K562 (cell line): ENCODE results near the gene TNFSF13. TPM values are rescaled to one million over a fixed set of nuclear protein-coding genes. Genes with fewer than 3 reads are reported as not detected.
A peak's percentile ranks its signal among the peaks of the same experiment; 100 is the strongest.

Source experiments
- ATAC-seq: fragments of 200-7000 bp; cut with Tn5 transposase; 3 replicates; pipeline ENCODE4 v1.9.1; 2020; ENCODE audit warnings: moderate library complexity
- BruUV-seq: library from RNA; stranded (reverse); fragments of 400-500 nt; replicated peaks from 2 replicates; lab custom pipeline; 2021; lab: Mats Ljungman, UMichigan
- CTCF ChIA-PET: fragments of 300-600 bp; formaldehyde crosslinking; extraction: SDS; loops from one replicate; lab custom pipeline; 2021; ENCODE audit warnings: low intra/inter-chr PET ratio; lab: Yijun Ruan, JAX
- POLR2A ChIA-PET: fragments of 300-600, 350-650 bp; sonication (Branson Sonifier 250); formaldehyde crosslinking; extraction: SDS; loops from one replicate; lab custom pipeline; 2021; ENCODE audit warnings: antibody characterized with exemption, inconsistent platforms; lab: Yijun Ruan, JAX
- DNase-seq, 4 experiments: peaks; one replicate each; pipeline versions ENCODE4 v3.0.0 to v3.0.0-alpha.2; 2011 to 2018; ENCODE audit warnings: low spot score in 3 of 4, mixed read lengths in 3 of 4; ENCODE audit errors: extremely low read depth in 1 of 4
- FAIRE-seq: peaks from 2 replicates; lab custom pipeline; 2011; peaks lifted over from hg19 to GRCh38; lab: Jason Lieb, UNC
- H2AFZ ChIP-seq: 2 replicates; pipeline ENCODE4 v1.6.0; 2011; ENCODE audit warnings: low read depth, low read length, control low read depth, inconsistent platforms
- H3K27ac ChIP-seq: fragments of 200-600 bp; 3 replicates; pipeline ENCODE4 v1.8.0; 2011; ENCODE audit warnings: low read depth, mild to moderate bottlenecking, control low read depth, inconsistent platforms, low read length, moderate library complexity, mixed read lengths; ENCODE audit errors: extremely low read depth
- H3K27me3 ChIP-seq, 2 experiments: fragments of 300-600 bp in 1 of 2; 2 replicates in 1 of 2; 3 replicates in 1 of 2; pipeline versions ENCODE4 v1.6.0 to v1.8.0; 2011; ENCODE audit warnings: inconsistent platforms in 2 of 2, low read length in 2 of 2, mild to moderate bottlenecking in 1 of 2, mixed read lengths in 1 of 2, moderate library complexity in 1 of 2; ENCODE audit not compliant: control insufficient read depth in 2 of 2, insufficient read depth in 2 of 2
- H3K36me3 ChIP-seq: fragments of 300-600 bp; 3 replicates; pipeline ENCODE4 v1.8.0; 2011; ENCODE audit warnings: mild to moderate bottlenecking, low read length, inconsistent platforms; ENCODE audit not compliant: control insufficient read depth, insufficient read depth
- H3K4me1 ChIP-seq, 2 experiments: fragments of 200-600 bp in 1 of 2; replicated peaks in 1 of 2; 2 replicates in 1 of 2; 3 replicates in 1 of 2; pipeline versions ENCODE4 v1.5.1 to v1.8.0; 2011; ENCODE audit warnings: inconsistent platforms in 2 of 2, low read length in 2 of 2, mild to moderate bottlenecking in 1 of 2, mixed read lengths in 1 of 2, moderate library complexity in 1 of 2; ENCODE audit not compliant: control insufficient read depth in 2 of 2, insufficient read depth in 2 of 2
- H3K4me2 ChIP-seq: 2 replicates; pipeline ENCODE4 v1.6.1; 2011; ENCODE audit warnings: low read length, control low read depth, inconsistent platforms, mixed read lengths; ENCODE audit not compliant: insufficient read depth
- H3K4me3 ChIP-seq: fragments of 200-600 bp; sonication (generic), shearing (Covaris generic); 2 replicates; pipeline ENCODE4 v1.5.1; 2016; ENCODE audit warnings: control low read depth, inconsistent platforms
- H3K79me2 ChIP-seq: fragments of 200-600 bp; 3 replicates; pipeline ENCODE4 v1.8.0; 2011; ENCODE audit warnings: low read length, inconsistent platforms; ENCODE audit not compliant: control insufficient read depth, insufficient read depth
- H3K9ac ChIP-seq, 2 experiments: 2 replicates each; pipeline versions ENCODE4 v1.6.0 to v1.6.1; 2011; ENCODE audit warnings: low read depth in 2 of 2, low read length in 2 of 2, control low read depth in 1 of 2, inconsistent platforms in 1 of 2, mild to moderate bottlenecking in 1 of 2, mixed read lengths in 1 of 2; ENCODE audit not compliant: insufficient read depth in 1 of 2
- H3K9me1 ChIP-seq: one replicate; pipeline ENCODE4 v1.6.0; 2011; ENCODE audit warnings: inconsistent platforms, mild to moderate bottlenecking, low read length, moderate library complexity; ENCODE audit not compliant: control insufficient read depth, insufficient read depth
- H3K9me3 ChIP-seq: replicated peaks from 2 replicates; pipeline ENCODE4 v1.5.1; 2011; ENCODE audit warnings: low read depth, low read length, inconsistent platforms; ENCODE audit not compliant: control insufficient read depth, insufficient read depth
- H4K20me1 ChIP-seq: replicated peaks from 2 replicates; pipeline ENCODE4 v1.6.1; 2011; ENCODE audit warnings: low read length, inconsistent platforms, mixed read lengths; ENCODE audit not compliant: control insufficient read depth, insufficient read depth
- ARID2 ChIP-seq: fragments of 450-650 bp; IDR thresholded peaks from 2 replicates; pipeline ENCODE4 v1.6.1; 2017; ENCODE audit warnings: antibody characterized with exemption, mild to moderate bottlenecking
- CBFA2T3 ChIP-seq: fragments of 450-650 bp; IDR thresholded peaks from 2 replicates; pipeline ENCODE4 v1.6.1; 2017
- ETV6 ChIP-seq, 3 experiments: fragments of 150-350 bp in 1 of 3; sonication (generic) in 1 of 3; formaldehyde crosslinking in 1 of 3; IDR thresholded peaks; 2 replicates each; pipeline versions ENCODE4 v1.6.1 to v1.8.0; 2014 to 2022; ENCODE audit warnings: borderline replicate concordance in 2 of 3, low read depth in 2 of 3, antibody characterized with exemption in 1 of 3, low read length in 1 of 3, mild to moderate bottlenecking in 1 of 3, missing genetic modification reagents in 1 of 3
- FIP1L1 ChIP-seq: fragments of 200-400 bp; formaldehyde crosslinking; IDR thresholded peaks from 2 replicates; pipeline ENCODE4 v1.6.1; 2018; ENCODE audit warnings: mild to moderate bottlenecking, low read depth, low read length; ENCODE audit not compliant: poor library complexity, severe bottlenecking
- HNRNPK ChIP-seq: fragments of 200-400 bp; formaldehyde crosslinking; IDR thresholded peaks from one replicate; pipeline ENCODE4 v1.6.1; 2018; ENCODE audit warnings: mild to moderate bottlenecking, low read depth, low read length; ENCODE audit not compliant: poor library complexity, severe bottlenecking
- OTX1 ChIP-seq: fragments of 450-650 bp; formaldehyde crosslinking; IDR thresholded peaks from 2 replicates; pipeline ENCODE4 v1.4.0; 2022; ENCODE audit warnings: mild to moderate bottlenecking
- RFX5 ChIP-seq: IDR thresholded peaks from 2 replicates; pipeline ENCODE4 v1.6.1; 2011; ENCODE audit warnings: low read depth, mild to moderate bottlenecking, improper control_type of control experiment, low read length
- SUPT5H ChIP-seq: fragments of 450-650 bp; IDR thresholded peaks from 2 replicates; pipeline ENCODE4 v1.6.1; 2016
- TBL1XR1 ChIP-seq, 2 experiments: IDR thresholded peaks; 2 replicates each; pipeline ENCODE4 v1.6.1; 2012; ENCODE audit warnings: improper control_type of control experiment in 2 of 2, low read length in 2 of 2, mild to moderate bottlenecking in 1 of 2
- TCF3 ChIP-seq: sonication (generic); formaldehyde crosslinking; IDR thresholded peaks from 2 replicates; pipeline ENCODE4 v1.4.0; 2020; ENCODE audit warnings: mild to moderate bottlenecking, missing genetic modification reagents
- ZNF133 ChIP-seq: fragments of 250-450 bp; sonication (Bioruptor Pico); IDR thresholded peaks from 2 replicates; pipeline ENCODE4 v1.4.0; 2020; ENCODE audit warnings: mild to moderate bottlenecking
- WGBS: fragments of 100-300 bp; shearing (Covaris generic); methylation state at CpG from one replicate; pipeline ENCODE4 v1.1.6; 2016; ENCODE audit warnings: low coverage, mixed read lengths; ENCODE audit not compliant: insufficient coverage; ENCODE audit errors: missing lambda C conversion rate; 5-methylcytosine and 5-hydroxymethylcytosine counted together
- in situ Hi-C: fragments of 300-500 bp; cut with MboI; formaldehyde crosslinking; loops from 4 replicates; pipeline ENCODE4 v1.15.0; 2018; ENCODE audit warnings: inconsistent platforms, mixed read lengths
- intact Hi-C: fragments of 100-400 bp; cut with micrococcal nuclease; formaldehyde crosslinking; loops from 2 replicates; pipeline ENCODE4 v1.14.2; 2022
- polyA plus RNA-seq, 8 experiments: library from polyadenylated mRNA; depleted of rRNA in 4 of 8; stranded (reverse) in 5 of 8; unstranded in 3 of 8; fragments of >200 nt; fragmentation: Nextera tagmentation in 2 of 8; fragmentation: Illumina TruSeq in 1 of 8; extraction: Ambion mirVana in 2 of 8; extraction: Trizol in 1 of 8; gene quantifications; 2 replicates each; pipeline versions ENCODE4 v1.2.1 to v1.2.3, GENCODE V29; 2011 to 2014; ENCODE audit warnings: inconsistent platforms in 1 of 8, missing spikeins in 1 of 8
- total RNA-seq, 7 experiments: library from RNA; depleted of rRNA in 6 of 7; stranded (reverse); fragments of >200 nt in 6 of 7; fragmentation: Illumina TruSeq in 2 of 7; extraction: Trizol in 2 of 7; gene quantifications; 2 replicates each; pipeline versions ENCODE4 v1.2.1 to v1.2.3, GENCODE V29; 2011 to 2021; ENCODE audit warnings: low replicate concordance in 1 of 7
- TF ChIP-seq, protein P1 (sequence below): fragments of 200-800 bp; sonication (Bioruptor generic); IDR thresholded peaks from 2 replicates; pipeline ENCODE4 v1.6.1; 2017; ENCODE audit warnings: missing genetic modification characterization, missing compliant biosample characterization
- TF ChIP-seq, protein P2 (sequence below): fragments of 250-450 bp; sonication (Bioruptor Pico); IDR thresholded peaks from 2 replicates; pipeline ENCODE4 v1.8.0; 2021; ENCODE audit warnings: moderate library complexity, mild to moderate bottlenecking, inconsistent platforms

TNFSF13 gene
- total and polyA plus RNA-seq, 9 of the 15 experiments (the other 6 are each of a cell fraction or from before 2014, with no cell fraction given), result 0.04 to 0.51 (median 0.19) TPM; not detected in 1

DNA sequence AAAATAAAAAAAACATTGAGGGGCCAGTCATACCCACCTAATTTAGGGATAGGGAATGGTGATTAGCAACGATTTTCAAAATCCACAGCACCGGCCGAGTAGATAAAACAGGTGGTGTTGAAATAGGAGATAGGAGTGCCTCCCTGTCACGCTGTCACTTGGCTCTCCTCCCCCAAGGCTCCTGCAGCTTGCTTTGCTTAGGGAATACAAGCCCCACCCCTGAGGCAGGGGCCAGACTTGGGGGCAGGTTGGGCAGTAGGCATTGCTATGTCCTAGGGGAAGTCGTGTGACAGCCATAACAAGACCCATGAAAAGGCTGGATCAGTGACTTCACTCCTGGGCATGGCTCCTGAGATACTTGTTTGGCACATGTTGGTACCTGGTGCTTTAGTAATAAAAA, 48.6 kb upstream of the TNFSF13 start:
- intact Hi-C loops (no loop called here), in situ Hi-C loops (no loop called here)
- peak; percentile 11 to 31 (median 29) for DNase-seq
- WGBS, result 24% methylated on average over 3 of the region's 5 CpGs
- POLR2A ChIA-PET, result interaction anchor here (0.6 to 0.8 kb wide), 2 partner anchors 19 to 122 kb away, joined by 3 to 4 read pairs; no protein-coding TSS in a partner anchor
- Histone ChIP-seq H3K27me3 (no peaks in the 10 kb centered on the region), H3K4me3 (no peak overlapping the region), H4K20me1 (no peaks in the 10 kb centered on the region), H3K4me1 (no peaks in the 10 kb centered on the region; a peak in 1 of 5 replicates), H3K4me2 (no peak overlapping the region), H3K9me3 (no peaks in the 10 kb centered on the region), H3K9ac (no peak overlapping the region), H3K9me1 (peaks cover 3% of the 10 kb centered on the region), H3K79me2 (no peaks in the 10 kb centered on the region), H3K36me3 (peaks cover 83% of the 10 kb centered on the region), H2AFZ (no peak overlapping the region), H3K27ac (no peak overlapping the region)
- no peak for FAIRE-seq
- CTCF ChIA-PET, result no interaction called here
- peak; percentile 49 for ATAC-seq
- BruUV-seq, result no TSS peak
- no peak for TF ChIP-seq OTX1 (CRISPR knock-in tag)
- no peak for TF ChIP-seq ETV6 (IDR thresholded peaks at IDR 0.05; ENCODE audit: borderline replicate concordance in 1 of 2, low read depth in 2 of 2, low read length in 1 of 2)
- no peak for TF ChIP-seq ETV6 (CRISPR knock-in tag; IDR thresholded peaks at IDR 0.05; ENCODE audit: borderline replicate concordance)
- TF ChIP-seq FIP1L1, result no peak
- TF ChIP-seq, protein P1, sequence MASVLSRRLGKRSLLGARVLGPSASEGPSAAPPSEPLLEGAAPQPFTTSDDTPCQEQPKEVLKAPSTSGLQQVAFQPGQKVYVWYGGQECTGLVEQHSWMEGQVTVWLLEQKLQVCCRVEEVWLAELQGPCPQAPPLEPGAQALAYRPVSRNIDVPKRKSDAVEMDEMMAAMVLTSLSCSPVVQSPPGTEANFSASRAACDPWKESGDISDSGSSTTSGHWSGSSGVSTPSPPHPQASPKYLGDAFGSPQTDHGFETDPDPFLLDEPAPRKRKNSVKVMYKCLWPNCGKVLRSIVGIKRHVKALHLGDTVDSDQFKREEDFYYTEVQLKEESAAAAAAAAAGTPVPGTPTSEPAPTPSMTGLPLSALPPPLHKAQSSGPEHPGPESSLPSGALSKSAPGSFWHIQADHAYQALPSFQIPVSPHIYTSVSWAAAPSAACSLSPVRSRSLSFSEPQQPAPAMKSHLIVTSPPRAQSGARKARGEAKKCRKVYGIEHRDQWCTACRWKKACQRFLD (CRISPR knock-in tag), result no peak
- TF ChIP-seq SUPT5H, result 0 out of 2 replicates have a peak, but pooled peaks have one; percentile 6
- no peak for TF ChIP-seq HNRNPK
- no peak for TF ChIP-seq ZNF133 (CRISPR knock-in tag)
- no peak for TF ChIP-seq ARID2
- TF ChIP-seq TBL1XR1 (IDR thresholded peaks at IDR 0.05; ENCODE audit: low read length in 2 of 2), result no peak
- peak; percentile 23; the same call in 1 of the 2 replicates for TF ChIP-seq TCF3
- TF ChIP-seq CBFA2T3, result peak; percentile 37; the same call in 1 of the 2 replicates
- TF ChIP-seq, protein P2, sequence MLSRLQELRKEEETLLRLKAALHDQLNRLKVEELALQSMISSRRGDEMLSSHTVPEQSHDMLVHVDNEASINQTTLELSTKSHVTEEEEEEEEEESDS (CRISPR knock-in tag), result no peak
- no peak for TF ChIP-seq RFX5
